Cardiac septum (tissue), 1 donor: Measurements from ENCODE around the gene HOXC9. TPM values are rescaled to one million over a fixed set of nuclear protein-coding genes. Genes with fewer than 3 reads are reported as not detected.

Experiments used
- DNase-seq: peaks from one replicate; pipeline ENCODE4 v3.0.0-alpha.2; 2020; ENCODE audit warnings: low spot score
- intact Hi-C: fragments of 100-400 bp; cut with DNase I; formaldehyde crosslinking; loops from one replicate; pipeline ENCODE4 v1.14.0; 2022
- total RNA-seq: library from RNA; stranded (reverse); fragmentation: NEBNext Ultra II Directional; extraction: Animal tissue kit (Norgen Biotek cat#: 25700); gene quantifications from one replicate; pipeline ENCODE4 v1.2.1, GENCODE V29; 2021
- donor health status: DM: no; HTN: no; CAD: no.

The HOXC9 gene
- total RNA-seq, 1 donor from 2014 or later = not detected

DNA sequence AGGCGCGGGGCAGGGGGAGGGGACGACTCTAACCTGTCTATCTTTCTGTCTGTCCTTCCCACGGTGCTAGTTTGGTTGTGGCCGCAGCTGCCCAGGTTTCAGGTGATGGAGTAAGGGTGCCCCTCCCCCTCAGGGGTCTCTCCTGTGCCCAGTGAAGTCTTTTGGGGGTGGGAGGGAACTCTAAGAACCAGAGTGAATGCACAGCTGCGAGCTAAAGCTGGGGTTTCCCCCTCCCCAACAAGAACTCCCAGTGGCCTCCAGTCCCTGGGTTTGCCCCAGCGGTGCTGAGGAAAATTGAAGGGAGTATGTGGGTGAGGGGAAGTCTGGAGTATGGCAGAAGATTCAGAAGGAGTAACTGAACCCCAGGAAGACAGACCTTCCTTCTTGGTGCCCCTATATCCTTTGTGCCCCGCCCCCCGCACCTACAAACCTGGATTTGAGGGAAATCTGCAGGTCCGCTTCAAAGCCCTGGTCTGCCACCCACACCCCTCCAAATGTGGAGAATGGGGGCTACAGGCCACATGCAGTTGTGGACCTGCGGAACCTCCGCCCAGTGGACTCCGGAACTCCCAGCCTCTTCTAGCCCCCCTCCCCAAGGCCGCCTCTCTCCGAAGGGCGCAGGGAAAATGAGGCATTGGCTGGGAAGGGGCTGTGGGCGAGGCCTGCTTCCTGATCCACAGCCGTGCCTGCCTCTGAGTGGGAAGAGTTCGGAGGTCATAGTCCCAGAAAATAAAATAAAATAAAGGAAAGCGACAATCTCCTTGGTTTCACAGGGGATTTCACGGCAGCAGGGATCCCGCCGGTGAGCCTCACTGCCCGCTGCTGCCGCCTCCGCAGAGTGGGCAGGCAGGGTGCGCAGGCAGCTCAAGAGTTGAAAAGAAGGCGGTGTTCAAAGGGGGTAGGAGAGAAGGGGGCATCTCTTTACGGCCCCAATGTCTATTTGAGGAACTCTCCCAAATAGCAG, 3.4 kb upstream of the HOXC9 start:
- DNase-seq = no peak
- intact Hi-C loops = no loop called here

DNA sequence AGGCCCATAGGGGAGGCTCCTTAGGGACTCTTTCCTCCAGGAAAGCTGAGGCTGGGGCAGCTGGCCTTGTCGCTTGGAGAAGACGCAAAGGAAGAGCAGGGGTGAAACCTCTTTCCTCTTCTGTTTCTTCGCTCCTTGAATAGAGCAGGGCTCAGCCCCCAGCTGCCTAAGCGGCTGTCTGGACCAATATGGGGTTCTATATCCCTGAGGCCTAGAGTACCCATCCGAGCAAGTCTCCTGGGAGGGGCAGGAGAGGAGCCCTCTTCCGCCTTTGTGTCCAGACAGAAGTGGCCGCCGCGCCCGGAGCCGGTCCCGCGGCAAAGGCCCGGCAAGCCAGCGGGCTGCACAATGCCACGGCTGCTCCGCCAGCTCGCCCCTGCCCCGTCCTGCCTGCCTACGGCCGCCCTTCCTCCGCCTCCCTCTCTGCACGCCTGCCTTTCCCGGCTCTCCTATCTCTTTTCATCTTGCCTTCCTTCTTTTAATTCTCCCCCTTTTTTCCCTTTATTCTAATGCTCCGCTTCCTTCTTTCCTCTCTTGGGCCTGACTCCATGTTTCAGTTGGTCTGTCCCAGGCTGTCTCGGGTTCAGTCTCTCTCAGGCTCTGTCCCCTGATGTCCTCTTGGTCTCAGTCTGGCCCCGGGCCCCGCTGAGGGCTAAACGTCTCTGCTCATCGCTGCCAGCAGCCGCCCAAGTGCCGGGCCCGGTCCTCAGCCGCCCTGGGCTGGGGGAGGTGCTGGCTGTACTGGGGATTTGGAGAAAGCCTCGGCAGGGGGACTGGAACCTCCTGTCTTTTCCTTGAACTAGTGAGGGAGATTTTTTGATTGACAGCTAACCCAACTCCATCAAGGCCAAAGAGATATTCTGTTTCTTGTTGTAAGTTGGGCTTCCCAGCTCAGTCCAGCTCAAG, 2.5 kb upstream of the HOXC9 start:
- intact Hi-C loops = no loop called here
- DNase-seq = no peak

DNA sequence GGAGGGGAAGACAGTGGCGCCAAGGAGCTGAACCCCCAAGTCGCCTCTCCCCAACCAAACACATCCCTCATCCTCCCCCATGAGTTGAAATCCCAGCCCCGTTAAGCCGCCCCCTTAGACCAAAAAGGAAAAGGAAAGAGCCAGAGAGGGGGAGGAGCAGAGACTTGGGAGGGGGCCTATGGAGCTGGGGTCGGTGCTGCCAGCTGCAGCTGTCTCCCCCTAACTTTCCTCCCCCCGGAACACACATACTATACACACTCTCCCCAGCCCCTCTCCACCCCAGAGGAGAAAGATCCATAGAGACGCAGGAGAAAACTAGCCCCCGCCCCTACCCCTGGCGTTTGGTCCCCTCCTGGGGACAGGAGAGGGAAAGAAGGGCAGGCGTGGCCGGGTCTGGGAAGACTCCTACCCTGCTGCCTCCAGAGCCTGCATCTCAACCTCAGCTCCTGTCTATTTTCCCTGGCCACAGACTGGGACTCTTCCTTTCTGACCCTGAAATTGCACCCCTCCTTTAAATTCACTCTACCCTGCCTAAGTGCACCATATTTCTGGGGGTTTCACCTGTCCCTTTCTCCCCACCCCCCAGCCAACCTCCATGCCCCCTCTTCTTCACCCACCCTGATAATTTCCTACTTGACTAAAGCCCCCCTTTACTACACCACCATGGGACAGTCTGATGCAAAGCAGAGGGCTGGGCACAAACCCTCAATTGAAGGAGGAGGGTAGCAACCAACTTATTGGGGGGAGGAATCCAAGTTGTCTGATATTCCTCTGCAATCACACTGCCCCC, 1.7 kb upstream of the HOXC9 start:
- no peak for DNase-seq
- intact Hi-C loops = no loop called here

DNA sequence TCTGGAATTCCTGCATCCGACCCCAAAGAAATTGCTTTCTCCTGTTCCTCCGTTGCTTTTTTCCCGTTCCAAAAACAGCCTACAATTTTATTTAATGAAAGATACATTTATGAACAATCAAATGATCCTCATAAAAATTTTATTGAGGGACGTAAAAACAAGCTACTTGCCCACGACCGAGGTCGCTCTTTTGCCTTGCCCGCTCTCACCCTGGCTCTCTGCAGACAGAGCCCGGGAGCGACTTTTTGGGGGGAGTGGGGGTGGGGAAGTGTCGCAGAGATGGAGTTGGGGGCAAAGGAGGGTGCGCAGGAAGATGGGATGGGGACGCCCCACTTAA, 1.1 kb upstream of the HOXC9 start:
- intact Hi-C loops = no loop called here
- no peak for DNase-seq

DNA sequence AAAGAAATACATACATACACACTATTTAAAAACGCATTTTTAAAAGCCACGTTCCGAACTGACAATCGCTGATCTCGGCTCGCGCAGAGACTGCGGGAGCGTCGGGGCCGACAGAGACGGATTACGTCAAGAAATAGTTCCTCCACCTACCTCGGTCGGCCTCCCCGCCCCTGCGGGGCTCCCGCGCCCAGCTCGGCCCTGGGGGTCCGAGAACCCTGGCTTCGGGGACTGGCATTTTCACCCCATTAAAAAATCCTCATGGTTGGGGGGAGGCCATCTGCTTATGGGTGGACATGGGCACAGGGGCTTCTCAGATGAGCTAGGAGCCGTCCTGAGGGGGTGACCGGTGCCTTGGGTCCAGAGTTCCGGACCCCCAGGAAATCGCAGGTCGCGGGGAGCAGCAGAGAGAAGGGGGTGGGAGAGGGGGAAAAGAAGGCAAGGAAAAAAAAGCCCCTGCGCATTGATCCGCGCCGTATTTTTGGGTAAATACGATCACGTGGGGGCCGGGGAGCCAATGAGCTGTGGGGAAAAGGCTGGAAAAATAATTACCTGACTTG, 324 bp upstream of the HOXC9 start:
- no peak for DNase-seq

DNA sequence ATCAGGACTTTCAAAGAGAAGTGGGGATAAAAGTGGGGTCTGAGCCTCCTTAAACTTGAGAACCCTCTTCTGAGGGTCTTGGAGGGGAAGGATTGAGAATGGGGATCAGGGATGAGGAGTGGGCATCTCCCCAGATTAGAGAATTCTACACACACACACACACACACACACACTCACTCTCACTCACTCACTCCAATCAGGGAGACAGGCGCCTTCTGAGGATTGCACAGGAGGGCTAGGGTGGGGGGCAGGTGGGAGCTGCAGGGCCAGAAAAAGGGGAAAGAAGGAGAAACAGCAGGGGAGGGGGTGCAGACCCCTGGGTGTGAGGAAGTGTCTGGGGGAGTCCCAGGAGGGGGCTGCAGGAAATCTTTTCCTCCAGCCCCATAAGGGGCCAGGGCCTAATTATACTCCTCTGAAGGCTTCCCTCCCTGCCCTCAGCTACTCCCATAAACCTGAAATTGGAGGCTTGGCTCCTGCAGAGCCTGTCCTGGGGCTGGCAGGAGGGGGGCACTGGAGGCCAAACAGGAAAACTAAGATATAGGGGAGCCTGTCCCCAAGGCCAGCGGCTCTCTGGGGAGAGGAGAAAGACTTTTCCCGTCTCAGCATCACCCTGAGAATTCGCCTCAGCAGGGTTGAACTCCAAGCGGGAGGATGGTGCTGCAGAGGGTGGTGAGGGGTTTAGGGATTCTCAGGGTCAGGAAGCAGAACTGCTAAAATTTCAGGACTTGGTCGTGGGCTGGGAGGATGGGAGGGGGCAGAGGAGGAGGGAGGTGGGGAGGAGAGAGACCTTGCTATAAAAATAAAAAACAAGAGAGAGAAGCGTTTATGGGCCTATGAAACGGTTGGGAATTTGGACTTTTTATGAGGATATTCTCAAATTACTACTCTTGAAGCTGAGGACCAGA, 1.6 kb downstream of the HOXC9 start:
- intact Hi-C loops = no loop called here

More for the DNA sequence above, 324 bp upstream of the HOXC9 start:
- intact Hi-C loops = no loop called here

DNA sequence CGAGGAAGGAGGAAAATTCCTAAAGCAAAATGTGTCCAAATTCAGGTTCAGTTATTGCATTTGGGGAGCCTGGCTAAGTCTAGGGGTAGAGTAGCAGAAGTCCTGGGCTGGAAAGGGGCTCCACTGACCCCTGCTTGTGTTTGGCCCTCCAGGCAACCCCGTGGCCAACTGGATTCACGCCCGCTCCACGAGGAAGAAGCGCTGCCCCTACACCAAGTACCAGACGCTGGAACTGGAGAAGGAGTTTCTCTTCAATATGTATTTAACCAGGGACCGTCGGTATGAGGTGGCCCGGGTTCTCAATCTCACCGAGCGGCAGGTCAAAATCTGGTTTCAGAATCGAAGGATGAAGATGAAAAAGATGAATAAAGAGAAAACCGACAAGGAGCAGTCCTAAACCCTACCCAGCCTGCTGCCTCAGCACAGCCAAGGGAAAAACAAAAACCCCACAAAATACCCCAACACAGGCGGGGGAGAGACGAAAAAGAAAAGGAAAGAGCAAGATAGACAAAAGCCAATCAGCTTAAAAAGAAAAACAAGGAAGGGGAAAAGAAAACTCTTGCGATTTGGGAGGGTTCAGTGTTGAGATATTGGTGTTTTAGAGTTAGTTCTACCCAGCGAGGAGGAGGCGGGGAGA, 2.4 kb downstream of the HOXC9 start:
- no peak for DNase-seq
- intact Hi-C loops = no loop called here

More for the DNA sequence above, 1.6 kb downstream of the HOXC9 start:
- no peak for DNase-seq

DNA sequence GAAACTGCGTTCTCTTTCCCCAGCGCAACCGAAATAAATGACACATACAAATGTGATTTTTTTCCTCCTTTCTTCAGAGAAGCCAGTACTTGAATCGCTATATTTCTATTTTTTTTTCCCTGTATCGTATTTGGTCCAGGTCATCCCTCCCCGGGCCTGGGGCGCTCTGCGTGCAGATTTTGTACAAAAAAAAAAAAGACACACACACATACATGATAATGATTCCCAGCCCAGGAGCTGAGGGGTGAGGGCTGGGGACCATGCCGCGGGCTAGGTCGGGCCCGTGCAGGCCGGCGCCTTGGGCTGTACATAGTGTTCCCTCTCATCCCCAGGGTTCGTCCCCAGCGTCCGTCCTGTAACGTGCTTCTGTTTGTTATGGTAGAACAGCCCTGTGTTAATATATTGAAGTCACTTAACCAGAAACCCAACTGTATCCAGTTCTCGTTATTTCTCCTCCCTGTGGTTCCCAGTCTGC, 3.0 kb downstream of the HOXC9 start:
- intact Hi-C loops = no loop called here
- DNase-seq = no peak

DNA sequence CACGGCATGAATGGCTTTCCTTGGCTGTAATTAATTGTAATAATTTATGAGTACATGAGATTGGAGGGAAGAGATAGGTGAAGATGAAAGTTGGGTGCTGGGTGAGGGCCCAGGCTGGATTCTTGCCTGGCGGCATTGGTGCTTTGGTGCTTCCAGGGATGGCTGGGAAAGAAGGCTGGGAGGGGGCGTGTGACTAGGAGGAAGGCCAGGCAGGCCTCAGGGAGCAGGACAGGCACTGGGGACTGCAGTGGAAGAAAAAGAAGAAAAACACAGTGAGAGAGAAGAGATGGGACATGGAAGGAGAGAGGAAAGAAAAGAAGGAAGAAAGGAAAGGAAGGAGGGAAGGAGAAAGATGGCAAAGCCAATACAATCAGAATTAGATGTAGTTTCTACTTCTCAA, 3.7 kb downstream of the HOXC9 start:
- intact Hi-C loops = no loop called here
- DNase-seq = no peak

DNA sequence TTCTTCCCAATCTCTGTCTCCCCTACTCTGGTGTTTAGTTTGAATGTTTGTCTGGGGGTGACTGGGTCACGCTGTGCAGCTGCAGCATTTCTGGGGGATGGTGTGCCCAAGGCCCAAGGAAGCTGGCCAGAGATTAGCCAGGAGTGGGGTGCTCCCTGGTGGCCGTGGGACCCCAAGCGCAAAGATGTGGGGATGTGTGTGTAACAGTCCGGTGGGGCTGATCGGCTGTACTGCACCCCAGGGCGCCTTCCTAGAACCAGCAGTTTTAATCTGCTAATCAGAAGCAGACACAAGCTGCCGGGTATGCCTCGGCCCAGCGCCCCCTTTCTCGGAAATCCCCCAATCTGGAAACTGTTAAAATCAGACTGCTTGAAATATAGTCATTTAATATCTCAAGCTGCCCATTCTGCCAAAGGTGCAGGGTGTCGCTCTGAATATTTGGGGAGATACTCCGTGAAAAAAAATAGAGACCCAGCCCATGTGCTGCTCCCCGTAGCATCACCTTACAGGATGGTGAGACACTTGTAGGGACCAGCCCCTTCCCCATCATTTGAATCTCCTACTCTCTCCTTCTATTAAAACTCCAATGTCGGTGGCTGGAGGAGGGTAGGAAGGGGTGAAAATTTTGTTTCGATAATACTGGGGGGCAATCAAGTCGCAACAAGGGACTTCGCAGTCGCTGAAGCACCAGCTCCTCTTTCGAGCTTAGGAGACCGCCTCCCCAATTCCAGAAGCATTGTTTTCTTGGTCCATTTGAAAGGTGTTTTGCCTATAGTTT, 4.3 kb downstream of the HOXC9 start:
- intact Hi-C loops = no loop called here
- DNase-seq = no peak

DNA sequence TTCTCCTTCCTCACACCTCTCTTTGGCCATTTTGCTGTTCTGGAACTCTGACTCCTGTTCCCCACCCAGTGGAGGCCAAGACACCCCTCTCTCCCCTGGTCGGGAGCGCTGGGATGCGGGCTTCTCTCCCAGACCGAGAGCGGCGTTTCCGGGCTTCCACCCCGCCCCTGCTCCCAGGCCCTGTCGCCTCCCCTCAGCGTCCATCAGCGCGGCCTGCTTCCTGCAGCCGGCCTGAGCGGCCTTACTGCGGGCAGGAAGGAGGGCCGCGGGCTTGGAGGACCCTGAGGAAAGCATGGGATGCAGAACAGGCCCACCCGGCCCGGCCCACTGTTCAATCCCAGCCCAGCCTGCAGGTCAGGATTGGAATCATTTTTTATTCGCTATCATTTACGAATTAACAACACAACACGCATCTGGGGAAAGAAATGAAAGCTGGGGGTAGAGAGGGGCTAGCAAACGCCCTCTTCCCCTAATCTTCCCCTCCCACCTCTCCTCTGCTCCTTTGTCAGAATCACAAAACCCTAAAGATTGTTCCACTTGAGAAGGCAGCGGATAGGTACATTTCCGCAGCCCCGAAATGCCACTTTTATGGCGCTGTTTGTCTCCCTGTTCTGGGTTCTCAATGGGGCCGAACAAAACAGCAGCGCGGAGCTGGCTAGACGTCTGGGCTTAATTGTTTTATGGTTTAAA, 5.0 kb downstream of the HOXC9 start:
- DNase-seq = no peak
- intact Hi-C loops = no loop called here

DNA sequence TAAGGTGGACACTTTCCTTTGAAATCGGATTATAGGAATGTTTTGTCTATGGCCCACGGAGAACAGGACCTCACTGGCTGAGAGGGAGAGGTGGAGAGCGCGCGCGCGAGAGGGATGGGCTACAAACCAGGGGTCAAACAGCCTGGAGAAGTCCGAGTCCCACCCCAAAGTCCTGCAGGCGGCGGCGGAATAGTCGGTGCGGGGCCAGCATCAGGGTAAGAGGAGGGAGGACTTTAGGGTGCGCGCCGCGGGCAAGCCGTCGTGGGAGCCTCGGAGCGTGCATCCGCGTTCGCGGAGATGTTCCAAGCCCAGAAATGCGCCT, 5.5 kb downstream of the HOXC9 start:
- no peak for DNase-seq
- intact Hi-C loops = no loop called here

DNA sequence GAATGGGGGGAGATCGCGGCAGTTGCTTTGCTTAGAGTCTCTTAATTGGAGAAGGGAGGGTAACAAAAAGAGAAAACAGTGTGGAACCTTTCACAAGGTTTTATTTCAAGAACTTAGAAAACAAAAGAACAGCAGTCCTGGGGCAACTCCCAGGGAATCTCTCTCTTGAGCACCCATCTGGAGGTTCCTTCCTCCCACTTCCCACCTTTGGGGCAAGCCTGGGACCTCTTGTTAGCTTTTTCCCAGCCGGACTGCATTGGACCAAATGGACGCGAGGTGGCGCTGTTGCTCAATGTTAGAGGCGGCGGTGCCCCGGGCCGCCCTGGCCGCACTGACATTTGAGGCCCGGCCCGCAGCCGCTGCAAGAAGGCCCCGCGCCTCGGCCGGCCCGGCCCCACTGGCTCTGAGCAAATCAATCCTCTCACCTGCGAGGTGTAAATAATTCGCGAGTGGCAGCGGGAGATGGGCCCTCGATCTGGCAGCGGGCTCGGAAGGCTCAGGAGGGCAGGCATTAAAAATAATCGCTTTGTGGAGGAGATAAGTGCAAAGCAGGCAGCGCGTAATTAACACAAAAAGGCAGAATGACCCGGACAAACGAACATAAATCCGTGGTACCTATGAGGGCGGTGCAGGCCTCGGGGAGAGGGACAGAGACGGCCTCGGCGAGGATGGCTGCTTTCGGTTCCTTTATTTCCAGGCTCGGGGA, 6.0 kb downstream of the HOXC9 start:
- DNase-seq = peak; percentile 94
- intact Hi-C loops = loop anchor here (2.0 kb wide), 1 partner anchor 195 kb away; no protein-coding TSS in a partner anchor

DNA sequence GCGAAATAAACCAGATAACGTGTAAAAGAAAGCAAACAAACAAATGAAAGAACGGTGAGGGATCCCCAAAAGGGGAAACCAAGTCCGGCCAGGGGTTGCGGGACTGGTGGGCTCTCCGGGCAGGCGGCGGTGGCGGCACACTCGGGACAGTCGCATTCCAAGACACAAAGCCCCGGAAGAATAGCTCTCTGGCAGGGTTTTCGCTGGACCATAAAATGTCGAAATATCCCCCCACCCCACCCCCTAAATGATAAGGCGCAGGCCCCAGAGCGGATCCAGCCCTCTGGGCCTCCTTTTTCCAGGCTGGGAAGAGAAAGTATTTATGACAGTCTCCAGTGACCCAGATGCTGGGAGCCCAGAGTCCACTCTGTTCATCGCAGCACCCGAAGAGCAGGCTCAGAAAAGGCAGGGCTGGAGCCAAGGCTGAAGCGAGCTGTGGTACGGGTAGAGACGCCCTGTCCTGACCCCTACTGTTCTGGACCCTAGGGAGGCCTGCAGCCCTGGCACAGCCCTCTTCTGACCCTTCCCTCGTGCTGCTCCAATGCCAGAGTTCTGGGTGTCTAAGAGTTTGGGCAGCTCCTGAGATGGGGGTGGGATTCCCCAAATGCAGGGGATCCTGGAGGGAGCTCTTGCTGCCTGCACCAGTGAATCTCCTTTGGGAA, 6.7 kb downstream of the HOXC9 start:
- intact Hi-C loops = loop anchor here (2.0 kb wide), 1 partner anchor 194 kb away; no protein-coding TSS in a partner anchor
- DNase-seq = no peak

DNA sequence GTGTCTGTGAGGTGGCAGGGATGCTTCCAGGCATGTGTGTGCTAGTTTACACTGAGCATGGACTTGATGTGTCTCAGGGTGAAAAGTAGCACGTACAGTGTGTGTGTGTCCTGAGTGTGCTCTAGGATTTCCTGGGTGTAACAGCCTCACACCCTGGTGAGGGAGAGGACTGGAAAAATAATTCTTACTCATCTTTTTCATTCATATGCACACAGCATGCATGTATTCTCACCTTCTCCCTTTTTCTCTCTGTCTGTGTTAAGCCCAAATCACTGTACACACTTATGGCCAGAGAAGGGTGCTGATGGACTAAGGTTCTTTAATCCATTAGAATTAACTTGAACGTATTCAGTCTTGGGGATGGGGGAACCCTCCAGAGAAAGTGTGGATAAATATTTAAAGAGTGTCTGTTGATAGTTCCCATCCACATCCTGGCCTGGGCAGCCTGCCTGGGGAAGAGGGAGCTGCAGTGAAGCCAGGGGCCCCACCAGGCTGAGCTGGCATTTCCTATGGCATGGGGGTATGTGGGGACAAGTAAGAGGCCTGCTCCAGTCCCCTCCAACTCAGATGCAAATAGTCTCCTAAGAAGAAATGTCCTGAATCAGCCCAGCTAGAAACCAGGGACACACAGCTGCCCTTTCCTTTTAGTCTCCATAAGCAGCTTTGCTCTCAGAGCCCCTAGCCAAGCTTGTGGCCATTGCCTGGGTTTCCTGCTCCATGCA, 7.7 kb downstream of the HOXC9 start:
- intact Hi-C loops = loop anchor here (2.0 kb wide), 1 partner anchor 193 kb away; no protein-coding TSS in a partner anchor
- no peak for DNase-seq
